HEK293 (cell line): ENCODE measurements around the gene PI4KA.
"Not testable (repeated sequence)": the region's sequence is repeated elsewhere in the genome, so short reads cannot be mapped to it uniquely, and the experiment has no call there.

Source experiments
- CTCF ChIP-seq: fragments of 450-650 bp; formaldehyde crosslinking; IDR thresholded peaks from 2 replicates; pipeline ENCODE4 v1.5.1; 2016; ENCODE audit warnings: missing biosample characterization, missing genetic modification characterization
- ZFP37 ChIP-seq: fragments of 450-650 bp; formaldehyde crosslinking; IDR thresholded peaks from 2 replicates; pipeline ENCODE4 v1.5.1; 2016; ENCODE audit warnings: missing biosample characterization, missing genetic modification characterization
- ZNF274 ChIP-seq, 2 experiments: fragments of 200-500 bp in 1 of 2; fragments of 450-650 bp in 1 of 2; sonication (Bioruptor generic) in 1 of 2; formaldehyde crosslinking in 1 of 2; IDR thresholded peaks; 2 replicates each; pipeline versions ENCODE4 v1.5.1 to v1.6.1; 2014 to 2016; ENCODE audit warnings: borderline replicate concordance in 1 of 2, inconsistent platforms in 1 of 2, low read length in 1 of 2, missing biosample characterization in 1 of 2, missing genetic modification characterization in 1 of 2

- TF ChIP-seq ZFP37 (tag by site-specific recombination); ZNF274 (IDR thresholded peaks at IDR 0.05; ENCODE audit: low read length); ZNF274 (tag by site-specific recombination; IDR thresholded peaks at IDR 0.05; ENCODE audit: borderline replicate concordance); CTCF (tag by site-specific recombination): not testable (repeated sequence)
Observed at GRCh38 chr22:20690586-20691317, 167.9 kb downstream of the PI4KA start.
